Activated T-cell treated with anti-CD3 and anti-CD28 coated beads for 4 hours (primary cell): Measurements from ENCODE around the gene TXNDC12.
"Not testable (repeated sequence)": the region's sequence is repeated elsewhere in the genome, so short reads cannot be mapped to it uniquely, and the experiment has no call there.

Source experiments
- DNase-seq: peaks from one replicate; pipeline ENCODE4 v3.0.0-alpha.2; 2020

TXNDC12 gene

DNA sequence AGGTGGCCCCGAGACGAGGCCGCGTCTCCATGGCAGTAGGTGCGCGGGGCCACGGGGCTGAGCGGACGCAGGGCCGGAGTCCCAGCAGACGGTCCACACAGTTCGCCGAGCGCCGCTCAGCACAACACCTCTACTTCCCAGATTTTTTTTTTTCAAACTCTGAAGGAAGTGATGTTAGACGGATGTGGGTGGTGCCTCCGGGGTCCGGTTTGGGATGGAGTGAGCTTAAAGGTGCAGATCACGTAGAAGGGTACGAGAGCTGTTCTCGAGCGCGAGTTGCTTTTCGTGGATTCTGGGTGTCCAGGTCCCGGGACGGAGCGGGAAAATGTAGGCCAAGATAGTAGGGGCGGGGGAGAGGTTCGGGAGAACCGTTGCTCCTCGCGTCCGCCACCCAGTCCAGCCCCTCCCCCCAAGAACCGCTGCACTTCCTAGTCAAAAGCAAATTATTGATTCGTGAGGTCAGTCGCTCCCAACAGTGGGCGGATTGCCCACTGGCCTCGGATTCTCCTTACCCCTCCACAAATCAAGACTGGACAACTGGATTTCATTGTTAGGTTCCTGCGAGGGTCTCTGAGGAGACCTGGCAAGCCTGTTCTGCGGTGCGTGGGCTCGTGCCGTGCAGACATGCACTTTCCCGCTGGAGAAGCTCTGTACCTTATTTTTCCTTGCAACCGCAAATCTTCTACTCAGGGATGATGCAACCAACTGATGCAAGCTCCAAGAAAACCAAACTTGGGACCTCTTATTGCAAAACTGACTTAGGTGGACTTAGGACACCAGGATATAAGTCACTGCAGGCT lies at the start of gene TXNDC12:
Gene TXNDC12 (minus strand): TSS at position 126 of the 800 bp plus-strand sequence. CDS start 95 bp downstream, at position 31.
- peak; percentile 52 for DNase-seq

DNA sequence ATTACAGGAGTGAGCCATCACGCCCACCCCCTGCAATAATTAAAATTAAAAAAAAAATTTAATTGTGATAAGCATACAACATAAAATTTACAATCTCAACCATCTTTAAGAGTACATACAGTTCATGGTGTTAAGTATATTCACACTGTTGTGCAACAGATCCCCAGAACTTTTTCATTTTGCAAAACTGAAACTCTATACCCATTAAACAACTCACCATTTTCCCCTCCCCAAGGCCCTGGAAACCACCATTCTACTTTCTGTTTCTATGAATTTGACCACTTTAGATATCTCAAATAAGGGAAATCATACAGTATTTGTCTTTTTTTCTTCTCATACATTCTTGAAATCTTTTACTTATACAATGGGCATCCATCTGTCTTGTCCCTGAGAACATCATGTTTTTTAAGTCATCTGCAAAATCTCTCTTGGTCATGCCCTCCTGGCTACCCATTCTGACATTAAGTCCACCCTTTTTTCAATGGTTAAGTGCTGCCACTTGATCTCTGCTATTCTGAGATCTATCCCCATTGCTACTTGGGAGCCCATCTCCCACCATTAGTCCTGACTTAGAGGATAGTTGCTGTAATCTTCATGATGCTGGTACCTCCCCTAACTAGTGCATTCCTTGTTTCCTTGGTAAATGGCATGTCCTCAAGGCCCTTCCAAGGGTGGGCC lies 47.5 kb upstream of the TXNDC12 start:
- DNase-seq, result no peak

DNA sequence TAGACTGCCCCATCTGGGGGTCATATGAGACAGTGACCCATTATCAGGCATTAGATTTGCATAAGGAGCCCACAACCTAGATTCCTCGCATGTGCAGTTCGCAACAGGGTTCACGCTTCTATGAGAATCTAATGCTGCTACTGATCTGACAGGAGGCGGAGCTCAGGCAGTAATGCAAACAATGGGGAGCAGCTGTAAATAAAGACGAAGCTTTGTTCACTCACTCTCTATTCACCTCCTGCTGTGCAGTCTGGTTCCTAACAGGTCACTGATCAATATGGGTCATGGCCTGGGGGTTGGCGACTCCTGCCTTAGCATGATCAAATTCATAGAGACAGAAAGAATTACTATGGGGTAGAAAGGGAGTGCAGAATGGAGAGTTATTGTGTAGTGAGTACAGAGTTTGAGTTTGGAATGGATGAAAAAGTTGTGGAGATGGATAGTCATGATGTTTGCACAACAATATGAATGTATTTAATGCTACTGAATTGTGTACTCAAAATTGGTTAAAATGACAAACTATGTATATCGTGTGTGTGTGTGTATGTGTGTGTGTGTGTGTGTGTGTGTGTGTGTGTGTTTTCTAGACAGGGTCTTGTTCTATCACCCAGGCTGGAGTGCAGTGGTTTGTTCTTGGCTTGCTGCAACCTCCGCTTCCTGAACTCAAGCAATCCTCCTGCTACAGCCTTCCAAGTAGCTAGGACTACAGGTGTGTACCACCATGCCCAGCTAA lies 43.3 kb upstream of the TXNDC12 start:
- no peak for DNase-seq

DNA sequence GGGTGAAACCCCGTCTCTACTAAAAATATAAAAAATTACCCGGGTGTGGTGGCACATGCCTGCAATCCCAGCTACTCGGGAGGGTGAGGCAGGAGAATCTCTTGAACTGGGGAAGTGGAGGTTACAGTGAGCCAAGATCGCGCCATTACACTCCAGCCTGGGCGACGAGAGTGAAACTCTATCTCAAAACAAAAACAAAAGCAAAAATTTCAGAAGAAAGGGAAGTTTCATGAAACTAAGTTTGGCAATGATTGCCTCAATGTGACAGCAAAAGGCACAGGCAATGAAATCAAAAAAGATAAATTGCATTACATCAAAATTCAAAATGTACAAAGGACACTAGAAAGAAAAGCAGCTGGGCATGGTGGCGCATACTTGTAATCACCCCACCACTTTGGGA lies 41.2 kb upstream of the TXNDC12 start:
- DNase-seq, result no peak

DNA sequence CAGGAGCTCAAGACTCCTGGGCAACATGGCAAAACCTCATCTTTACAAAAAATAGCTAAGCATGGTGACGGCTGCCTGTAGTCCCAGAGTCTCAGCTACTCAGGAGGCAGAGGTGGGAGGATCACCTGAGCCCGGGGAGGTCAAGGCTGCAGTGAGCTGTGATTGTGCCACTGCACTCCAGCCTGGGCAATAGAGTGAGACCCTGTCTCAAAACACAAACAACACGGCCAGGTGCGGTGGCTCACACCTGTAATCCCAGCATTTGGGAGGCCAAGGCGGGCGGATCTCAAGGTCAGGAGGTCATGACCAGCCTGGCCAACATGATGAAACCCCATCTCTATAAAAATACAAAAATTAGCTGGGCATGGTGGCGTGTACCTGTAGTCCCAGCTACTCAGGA lies 39.3 kb upstream of the TXNDC12 start:
- DNase-seq, result not testable (repeated sequence)

DNA sequence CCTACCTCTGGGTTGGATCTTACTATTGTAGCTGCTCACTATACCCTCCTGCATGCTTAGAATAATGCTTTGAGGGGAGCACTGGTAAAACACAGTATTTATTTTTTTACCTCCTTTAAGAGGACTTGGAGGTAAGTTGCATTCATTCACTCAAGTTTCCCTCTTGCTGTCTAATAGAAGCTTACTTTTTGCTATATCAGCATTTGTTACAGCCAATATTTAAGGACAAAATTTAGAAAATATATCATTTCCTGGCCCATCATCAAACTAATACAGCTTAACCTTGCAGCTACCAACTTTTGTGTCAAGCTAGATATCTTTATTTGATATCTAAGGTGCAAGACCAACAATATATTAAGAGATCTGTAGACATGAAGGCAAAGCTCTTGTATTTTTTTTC lies 32.9 kb upstream of the TXNDC12 start:
- DNase-seq, result not testable (repeated sequence)

DNA sequence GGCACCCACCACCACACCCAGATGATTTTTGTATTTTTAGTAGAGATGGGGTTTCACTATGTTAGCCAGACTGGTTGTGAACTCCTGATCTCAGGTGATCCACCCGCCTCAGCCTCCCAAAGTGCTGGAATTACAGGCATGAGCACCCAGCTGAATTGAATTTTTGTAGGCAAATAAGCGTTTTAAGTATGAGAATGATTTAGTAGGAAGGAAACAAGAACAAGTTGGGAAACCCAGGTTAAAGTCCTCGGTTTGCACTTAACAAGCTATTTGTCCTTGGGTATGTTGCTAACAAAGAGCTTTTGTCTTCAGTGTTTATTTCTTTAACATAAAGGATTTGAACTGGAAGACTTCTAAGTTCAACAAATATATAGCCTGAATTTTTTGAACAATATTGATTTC lies 25.0 kb upstream of the TXNDC12 start:
- DNase-seq, result no peak

DNA sequence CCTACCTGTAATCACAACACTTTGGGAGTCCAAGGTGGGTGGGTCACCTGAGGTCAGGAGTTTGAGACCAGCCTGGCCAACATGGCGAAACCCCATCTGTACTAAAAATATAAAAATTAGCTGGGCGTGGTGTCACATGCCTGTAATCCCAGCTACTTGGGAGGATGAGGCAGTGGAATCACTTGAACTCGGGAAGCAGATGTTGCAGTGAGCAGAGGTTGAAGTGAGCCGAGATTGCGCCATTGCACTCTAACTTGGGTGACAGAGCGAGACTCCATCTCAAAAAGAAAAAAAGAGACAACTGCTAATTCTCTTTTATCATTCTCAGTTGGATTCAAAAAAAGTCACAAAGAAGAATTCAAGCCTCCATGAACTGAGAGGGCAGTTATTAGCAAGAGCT lies 22.3 kb upstream of the TXNDC12 start:
- not testable (repeated sequence) for DNase-seq

DNA sequence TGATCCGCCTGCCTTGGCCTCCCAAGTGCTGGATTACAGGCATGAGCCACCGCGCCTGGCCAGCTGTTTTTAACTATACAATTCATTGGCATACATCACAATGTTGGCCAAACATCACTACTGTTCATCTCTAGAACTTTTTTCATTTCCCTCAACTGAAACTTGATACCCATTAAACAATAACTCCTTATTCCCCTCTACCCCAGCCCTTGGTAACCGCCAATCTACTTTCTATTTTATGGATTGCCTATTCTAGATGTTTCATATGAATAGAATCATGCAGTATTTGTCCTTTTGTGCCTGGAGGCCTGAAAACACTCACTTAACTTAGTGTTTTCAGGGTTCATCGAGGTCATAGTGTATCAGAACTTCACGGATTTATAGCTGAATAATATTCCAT lies 17.3 kb upstream of the TXNDC12 start:
- no peak for DNase-seq

DNA sequence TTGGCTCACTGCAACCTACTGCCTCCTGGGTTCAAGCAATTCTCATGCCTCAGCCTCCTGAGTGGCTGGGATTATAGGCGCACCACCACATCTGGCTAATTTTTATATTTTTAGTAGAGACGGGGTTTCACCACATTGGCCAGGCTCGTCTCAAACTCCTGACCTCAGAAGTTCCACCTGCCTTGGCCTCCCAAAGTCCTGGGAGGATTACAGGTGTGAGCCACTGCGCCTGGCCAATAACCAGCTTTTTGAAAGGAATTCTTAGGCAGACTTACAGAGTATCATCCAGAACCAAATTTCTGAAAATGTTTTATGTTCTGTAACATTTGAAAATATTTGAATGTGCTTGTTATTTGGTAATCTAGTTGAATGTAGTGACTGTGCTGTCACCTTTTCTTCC lies 15.7 kb upstream of the TXNDC12 start:
- DNase-seq, result no peak

DNA sequence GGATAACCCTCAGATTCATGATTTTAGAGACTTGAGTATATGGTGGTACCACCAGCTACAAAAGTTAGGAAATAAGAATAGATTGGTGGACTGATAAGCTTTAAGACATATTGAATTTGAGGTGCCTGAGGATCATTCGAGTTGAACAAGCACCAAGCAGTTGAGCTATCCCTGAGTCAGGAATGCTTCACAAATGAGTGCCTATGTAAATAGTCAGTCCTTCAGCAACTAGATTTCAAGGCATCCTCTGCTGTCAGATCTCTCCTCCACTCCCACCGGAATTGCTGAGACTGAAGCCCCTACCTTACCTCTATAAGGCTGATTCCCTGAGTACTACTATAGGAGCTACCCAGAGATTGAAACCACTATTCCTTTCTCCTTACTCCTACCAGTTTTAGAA lies 8.2 kb upstream of the TXNDC12 start:
- no peak for DNase-seq

DNA sequence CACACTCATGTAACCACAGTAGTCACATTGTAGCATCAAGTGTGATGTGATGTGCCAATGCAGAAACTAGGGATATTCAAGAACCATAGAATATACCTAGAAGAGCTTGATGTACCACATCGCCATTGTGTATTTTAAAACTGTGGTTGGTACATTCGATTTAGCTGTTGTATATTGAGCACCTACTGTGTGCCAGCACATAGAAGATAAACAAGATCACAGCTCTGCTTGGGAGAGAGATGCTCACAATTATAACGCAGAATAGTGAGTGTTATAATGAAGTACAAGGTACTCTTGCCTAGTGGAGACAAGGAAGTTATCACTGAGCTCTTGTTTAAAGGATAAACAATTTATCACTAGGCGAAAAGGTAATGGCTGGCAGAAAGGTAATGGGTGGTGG lies 5.8 kb upstream of the TXNDC12 start:
- no peak for DNase-seq

DNA sequence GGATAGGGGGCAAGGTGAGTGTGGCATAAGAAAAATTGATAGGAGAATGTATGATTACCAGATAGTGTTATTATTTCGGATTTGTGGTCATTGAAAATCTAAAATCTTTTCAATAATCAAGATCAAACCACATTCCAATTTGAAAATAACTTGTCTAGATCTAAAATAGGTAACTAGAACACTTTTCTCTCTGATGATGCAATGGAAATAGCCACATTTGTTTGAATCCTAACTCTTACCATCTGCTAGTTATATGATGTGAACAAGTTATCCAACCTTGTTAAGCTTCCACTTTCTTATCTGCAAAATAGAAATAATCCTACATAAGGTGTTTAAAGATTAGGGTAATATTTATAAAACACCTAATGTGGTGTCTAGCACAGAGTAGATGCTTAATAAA lies 4.9 kb upstream of the TXNDC12 start:
- DNase-seq, result no peak

DNA sequence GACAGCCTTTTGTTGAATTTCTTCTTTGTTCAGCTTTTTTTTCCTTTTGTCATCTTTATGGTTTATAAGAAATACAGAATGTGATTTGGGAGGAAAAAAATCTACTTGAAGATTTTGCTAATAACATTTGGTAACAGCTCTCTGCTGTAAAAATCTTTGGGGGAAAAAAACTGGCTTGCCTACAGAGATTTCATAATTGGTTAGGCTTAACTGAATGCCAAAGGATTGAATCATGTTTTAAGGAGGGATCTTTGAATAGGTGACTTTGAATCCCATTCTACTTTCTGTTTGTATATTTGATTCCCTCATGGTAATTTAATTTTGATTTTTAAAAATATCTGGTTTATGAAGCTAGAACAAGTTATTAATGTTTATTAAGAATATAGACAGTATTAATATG lies 4.3 kb upstream of the TXNDC12 start:
- DNase-seq, result no peak

DNA sequence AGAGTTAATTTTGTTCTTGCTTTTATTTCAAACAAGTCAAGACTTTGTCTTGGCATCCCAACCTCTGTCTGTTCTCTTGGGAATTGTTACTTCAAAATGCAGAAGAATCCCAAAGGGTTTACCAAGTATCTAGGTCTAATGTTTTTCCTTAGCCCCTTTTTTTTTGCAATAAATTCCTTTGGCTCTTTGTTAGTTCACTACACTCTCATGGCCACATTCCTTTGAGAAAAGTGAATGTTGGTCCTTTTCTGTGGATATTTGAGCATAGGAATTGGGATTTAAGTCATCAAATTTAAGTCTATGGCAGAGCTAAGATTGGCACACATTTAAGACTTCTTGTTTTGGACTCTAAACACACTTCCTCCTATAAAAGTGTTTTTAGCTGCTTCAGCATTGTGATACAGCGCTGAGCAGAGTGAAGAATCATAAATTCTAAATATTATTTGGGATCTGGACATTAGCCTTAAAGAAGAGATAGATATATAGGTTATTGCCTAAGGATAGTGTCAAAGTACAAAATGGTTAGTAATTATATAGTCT lies 3.0 kb upstream of the TXNDC12 start:
- DNase-seq, result no peak

DNA sequence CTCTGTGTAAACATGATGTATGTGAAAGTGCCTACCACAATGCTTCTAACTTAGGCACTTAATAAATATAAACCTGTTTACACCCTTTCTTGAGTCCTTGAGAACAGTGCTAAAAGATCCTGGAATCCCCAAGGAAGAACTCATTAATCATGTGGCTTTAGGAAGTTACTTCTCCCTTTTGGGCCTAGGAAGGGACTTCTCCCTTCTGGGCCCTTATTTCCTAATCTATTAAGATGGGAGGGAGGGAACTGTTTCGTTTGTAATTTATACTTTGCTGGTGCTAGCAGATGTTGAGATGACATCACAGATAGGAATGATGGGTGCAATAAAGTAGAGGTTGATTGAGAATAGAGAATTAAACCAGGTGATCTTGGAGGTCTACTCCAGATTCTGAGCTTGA lies 2.3 kb upstream of the TXNDC12 start:
- no peak for DNase-seq

DNA sequence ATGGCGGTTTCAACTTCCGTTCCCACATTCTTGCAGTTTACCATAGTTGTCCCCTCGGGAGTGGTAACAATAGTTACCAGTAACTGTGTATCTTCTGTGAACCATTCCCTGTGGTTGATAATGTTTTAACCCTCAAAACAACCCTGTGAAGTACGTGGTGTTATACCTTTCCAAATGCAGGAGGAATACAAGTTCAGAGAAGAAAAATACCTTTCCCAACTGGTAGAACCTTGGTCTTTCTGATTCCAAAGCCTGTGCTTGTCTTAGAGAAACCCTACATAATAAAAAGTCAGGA lies 1.9 kb upstream of the TXNDC12 start:
- DNase-seq, result no peak

DNA sequence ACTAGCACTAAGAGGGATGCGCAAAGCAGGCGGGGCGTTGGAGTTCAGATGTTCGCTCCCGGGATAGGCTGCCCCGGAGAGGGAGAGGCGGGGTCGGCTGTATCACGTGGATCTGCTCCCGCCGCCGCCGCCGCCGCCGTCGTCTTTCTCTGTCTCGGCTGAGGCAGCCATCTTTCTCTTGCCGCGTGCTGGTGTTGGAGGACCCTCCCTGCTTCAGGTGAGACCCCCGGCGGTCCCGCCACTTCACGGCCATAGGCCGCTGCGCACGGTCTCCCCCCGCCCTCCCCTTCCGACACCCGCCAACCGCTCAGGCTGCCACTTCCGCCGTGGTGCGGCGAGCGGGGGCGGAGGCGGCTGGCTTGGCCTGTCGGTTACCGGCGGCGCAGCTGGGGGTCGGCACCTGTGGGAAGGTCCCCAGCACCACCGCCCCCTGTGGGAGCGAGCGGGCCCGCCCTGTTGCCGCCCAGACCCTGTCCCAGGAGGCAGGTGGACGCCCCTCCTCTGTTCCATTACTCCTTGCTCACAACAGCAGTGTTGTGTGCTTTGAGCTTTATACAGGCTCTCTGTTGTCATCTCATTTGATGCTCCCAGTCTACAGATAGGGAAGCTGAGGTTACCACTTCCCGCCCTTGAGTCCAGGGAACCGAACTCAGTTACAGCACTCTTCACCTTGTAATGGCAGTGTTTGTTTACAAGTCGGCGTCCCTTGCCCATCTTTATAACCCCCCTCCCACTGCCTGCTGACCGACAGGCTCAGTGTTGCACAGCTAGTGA lies 1.4 kb upstream of the TXNDC12 start, which contains the start of gene BTF3L4:
Gene BTF3L4 (plus strand): TSS at position 133 of the 774 bp plus-strand sequence. CDS start 3,553 bp downstream, outside the sequence.
- peak; percentile 85 for DNase-seq

DNA sequence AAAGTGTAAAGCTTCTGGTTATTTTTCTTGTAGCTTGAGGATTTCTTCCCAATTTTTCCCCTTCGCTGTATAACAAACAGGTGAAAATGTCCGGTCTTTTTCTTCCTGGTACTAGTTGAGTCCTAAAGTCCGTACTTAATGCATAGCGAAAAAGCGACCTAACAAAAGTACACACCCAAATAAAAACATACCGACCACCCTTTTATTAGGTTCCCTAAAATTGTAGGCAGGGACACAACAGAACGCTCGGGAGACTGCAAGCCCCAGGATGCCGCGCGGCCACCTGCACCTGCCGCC lies 823 bp upstream of the TXNDC12 start:
- DNase-seq, result no peak

DNA sequence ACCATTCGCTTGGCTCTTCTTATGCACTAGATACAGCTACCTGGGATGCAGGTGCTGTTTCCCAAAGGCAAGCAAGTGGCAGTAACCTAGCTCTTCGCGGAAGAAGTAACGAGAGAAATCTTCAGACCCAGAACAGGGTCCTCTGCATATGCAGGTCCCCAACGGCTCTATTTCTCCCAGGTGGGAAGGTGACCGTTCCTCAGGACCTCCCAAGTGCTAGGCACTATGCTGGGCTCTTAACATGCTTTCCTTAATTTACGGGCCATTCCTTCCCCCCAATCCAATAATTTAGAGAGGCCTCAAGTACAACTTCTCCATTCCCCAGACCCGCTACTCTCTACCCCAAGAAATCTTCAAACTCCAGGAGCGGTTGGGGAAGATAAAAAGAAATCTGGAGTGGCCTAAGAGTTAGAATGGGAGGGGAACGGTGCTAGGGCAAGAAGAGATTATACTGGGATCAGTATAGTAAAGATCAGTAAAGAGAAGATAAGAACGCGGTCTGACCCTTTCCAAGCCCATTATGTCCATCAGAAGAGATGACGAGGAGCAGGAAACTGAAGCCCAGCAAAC lies 410 bp downstream of the TXNDC12 start:
- no peak for DNase-seq

DNA sequence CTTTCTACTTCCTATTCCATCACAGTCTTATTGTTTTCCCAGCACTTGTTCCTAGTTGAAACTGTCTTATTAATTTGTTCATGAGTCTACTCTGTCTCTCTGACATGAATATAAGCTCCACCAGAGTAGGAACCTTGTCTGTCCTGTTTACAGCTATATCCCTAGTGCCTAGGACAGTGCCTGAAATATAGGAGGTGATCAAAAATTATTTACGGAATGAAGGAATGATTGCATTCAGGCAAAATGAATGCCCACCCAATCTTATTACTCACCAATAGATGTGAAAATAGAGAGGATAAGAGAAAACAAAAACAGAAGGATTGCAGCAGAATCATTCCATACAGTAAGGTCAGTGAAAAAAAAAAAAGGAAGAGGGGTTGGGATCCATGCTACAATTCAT lies 1.1 kb downstream of the TXNDC12 start:
- DNase-seq, result no peak

DNA sequence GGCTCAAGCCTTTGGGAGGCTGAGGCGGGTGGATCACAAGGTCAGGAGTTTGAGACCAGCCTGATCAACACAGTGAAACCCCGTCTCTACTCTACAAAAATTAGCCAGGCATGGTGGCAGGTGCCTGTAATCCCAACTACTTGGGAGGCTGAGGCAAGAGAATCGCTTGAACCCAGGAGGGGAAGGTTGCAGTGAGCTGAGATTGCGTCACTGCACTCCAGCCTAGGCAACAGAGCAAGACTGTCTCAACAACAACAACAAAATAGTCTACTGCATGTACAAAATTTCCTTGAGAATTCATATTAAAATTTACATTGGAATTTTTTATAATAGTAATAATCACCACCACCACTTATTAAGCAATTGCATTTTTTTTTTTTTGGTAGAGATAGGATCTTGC lies 5.7 kb downstream of the TXNDC12 start:
- DNase-seq, result not testable (repeated sequence)
